Right lobe of liver (tissue), 4 donors: ENCODE data around the gene MAPT.

ENCODE experiments used
- POLR2A ChIP-seq: fragments of 450-650 bp; IDR thresholded peaks from one replicate; pipeline ENCODE4 v1.6.1; 2017; ENCODE audit warnings: antibody characterized with exemption, mild to moderate bottlenecking
- TF ChIP-seq, protein P1 (sequence below), 4 donors: fragments of 200-600 bp in 3 of 4; fragments of 450-650 bp in 1 of 4; IDR thresholded peaks; one replicate each; pipeline versions ENCODE4 v1.5.1 to v1.8.0; 2016 to 2022; ENCODE audit warnings: antibody characterized with exemption in 4 of 4, mild to moderate bottlenecking in 2 of 4
- donor health status: DM: no; HTN: no; CAD: no.
- donor health status: DM: no; HTN: no; CAD: no.
- donor health status: DM: no; HTN: yes; CAD: no.

DNA sequence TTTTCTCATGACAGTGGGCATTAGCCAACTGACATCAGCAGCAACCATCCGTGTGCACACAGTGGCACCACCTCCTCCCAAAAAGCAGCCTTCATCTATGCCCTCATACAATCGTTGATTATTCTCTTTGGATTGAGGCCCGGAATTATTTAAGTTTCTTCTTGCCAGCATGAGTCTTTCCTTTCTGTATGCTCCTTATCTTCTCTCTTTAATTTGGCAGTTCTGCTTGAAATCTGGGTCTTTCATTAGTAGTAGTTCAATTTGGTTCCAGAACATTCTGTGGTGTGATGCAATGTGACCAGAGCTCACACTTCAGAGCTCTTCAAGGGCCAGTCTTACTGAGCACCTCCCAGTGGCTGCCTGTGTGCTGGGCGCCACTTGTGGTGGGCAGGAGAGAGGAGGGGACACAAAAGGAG, 52.5 kb downstream of the MAPT start:
- TF ChIP-seq, protein P1, sequence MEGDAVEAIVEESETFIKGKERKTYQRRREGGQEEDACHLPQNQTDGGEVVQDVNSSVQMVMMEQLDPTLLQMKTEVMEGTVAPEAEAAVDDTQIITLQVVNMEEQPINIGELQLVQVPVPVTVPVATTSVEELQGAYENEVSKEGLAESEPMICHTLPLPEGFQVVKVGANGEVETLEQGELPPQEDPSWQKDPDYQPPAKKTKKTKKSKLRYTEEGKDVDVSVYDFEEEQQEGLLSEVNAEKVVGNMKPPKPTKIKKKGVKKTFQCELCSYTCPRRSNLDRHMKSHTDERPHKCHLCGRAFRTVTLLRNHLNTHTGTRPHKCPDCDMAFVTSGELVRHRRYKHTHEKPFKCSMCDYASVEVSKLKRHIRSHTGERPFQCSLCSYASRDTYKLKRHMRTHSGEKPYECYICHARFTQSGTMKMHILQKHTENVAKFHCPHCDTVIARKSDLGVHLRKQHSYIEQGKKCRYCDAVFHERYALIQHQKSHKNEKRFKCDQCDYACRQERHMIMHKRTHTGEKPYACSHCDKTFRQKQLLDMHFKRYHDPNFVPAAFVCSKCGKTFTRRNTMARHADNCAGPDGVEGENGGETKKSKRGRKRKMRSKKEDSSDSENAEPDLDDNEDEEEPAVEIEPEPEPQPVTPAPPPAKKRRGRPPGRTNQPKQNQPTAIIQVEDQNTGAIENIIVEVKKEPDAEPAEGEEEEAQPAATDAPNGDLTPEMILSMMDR (IDR thresholded peaks at IDR 0.05), result peak in 2 of 4 donors; percentile 15 to 31
- no peak for TF ChIP-seq POLR2A
